Fibroblast of skin of abdomen (primary cell): ENCODE data around the gene CDK7.
A peak's percentile ranks its signal among the peaks of the same experiment; 100 is the strongest.

Experiments used
- DNase-seq: peaks from one replicate; pipeline ENCODE4 v3.0.0-alpha.2; 2013

CDK7 gene

GRCh38 chr5:69237877-69238276 is 3.2 kb downstream of the CDK7 start:
- DNase-seq: no peak

- DNase-seq: peak; percentile 91
These were observed 4.1 kb downstream of the CDK7 start for GRCh38 chr5:69238760-69239251.

GRCh38 chr5:69242215-69242927 is 7.7 kb downstream of the CDK7 start:
- no peak for DNase-seq

DNA sequence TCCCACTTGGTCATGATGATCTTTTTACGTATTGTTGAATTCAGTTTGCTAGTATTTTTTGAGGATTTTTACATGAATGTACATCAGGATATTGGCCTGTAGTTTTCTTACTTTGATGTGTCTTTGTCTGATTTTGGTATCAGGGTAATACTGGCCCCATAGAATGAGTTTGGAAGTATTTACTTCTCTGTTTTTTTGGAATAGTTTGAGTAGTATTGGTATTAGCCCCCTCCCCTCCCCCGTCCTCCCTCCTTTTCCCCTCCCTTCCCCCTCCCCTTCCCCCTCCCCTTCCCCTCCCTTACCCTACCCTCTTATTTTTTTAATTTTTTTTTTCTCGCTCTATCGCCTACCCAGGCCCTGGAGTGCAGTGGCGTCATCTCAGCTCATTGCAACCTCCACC is 10.3 kb downstream of the CDK7 start:
- no peak for DNase-seq

GRCh38 chr5:69248019-69248418 is 13.3 kb downstream of the CDK7 start:
- DNase-seq: no peak

DNA sequence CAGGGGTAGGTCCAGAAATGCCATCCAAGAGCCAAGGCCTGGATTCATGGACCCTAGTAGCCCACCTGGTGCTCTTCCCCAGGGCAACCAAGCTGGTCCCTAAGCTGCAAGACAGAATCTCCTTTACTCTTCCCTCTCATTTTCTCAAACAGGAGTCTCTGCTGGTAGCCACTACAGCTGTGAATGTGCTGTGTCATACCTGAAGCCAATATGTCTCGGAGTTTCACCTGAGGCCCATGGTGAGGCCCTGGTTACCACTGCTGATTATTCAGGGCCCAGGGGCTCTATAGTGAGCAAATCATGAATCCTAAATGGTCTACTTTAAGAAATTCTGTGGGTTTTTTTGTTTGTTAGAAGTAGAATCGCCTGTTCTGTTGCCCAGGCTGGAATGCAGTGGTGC is 15.9 kb downstream of the CDK7 start:
- DNase-seq: no peak

DNA sequence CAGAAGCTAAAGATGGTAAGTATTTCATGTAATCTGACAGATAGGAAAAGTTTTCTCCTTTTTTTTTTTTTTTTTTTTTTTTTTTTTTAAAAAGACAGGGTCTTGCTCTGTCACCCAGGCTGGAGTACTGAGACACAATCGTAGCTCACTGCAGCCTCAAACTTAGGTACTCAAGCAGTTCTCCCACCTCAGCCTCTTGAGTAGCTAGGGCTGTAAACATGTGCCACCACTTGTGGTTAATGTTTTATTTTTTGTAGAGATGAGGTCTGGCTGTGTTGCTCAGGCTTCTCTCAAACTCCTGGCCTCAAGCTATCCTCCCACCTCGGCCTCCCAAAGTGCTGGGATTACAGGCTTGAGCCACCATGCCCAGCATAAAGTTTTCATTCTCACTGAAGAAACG is 17.8 kb downstream of the CDK7 start:
- DNase-seq: no peak

DNA sequence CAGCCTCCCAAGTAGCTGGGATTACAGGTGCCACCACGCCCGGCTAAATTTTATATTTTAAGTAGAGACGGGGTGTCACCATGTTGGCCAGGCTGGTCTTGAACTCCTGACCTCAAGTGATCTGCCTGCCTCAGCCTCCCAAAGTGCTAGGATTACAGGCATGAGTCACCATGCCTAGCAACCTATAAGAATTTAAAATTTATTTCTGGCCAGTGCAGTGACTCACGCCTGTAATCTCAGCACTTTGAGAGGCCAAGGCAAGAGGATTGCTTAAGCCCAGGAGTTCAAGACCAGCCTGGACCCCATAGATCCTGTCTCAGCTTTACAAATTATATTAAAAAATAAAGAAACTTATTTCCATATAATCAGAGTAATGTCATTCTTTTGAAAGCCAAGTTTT is 21.3 kb downstream of the CDK7 start:
- peak; percentile 11 for DNase-seq

DNA sequence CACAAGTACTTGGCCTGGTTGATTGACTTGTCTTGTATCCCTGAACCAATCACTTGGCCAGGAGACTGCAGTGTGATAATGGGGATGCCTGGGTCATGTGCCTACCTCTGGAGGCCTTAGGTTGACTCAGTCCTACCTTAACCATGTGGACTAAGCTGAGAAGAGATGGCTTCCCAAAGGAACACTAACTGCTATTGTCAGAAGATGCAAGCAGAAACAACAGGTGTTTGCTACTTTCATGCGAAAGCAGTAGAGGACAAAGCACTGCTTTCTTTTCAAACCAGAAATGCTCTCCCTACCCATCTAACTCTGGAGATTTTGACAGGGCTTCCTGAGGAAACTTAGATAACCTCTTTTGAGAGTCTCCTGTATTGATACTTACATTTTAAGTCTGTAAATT is 22.9 kb downstream of the CDK7 start:
- DNase-seq: no peak

GRCh38 chr5:69261034-69261433 is 26.3 kb downstream of the CDK7 start:
- no peak for DNase-seq

DNA sequence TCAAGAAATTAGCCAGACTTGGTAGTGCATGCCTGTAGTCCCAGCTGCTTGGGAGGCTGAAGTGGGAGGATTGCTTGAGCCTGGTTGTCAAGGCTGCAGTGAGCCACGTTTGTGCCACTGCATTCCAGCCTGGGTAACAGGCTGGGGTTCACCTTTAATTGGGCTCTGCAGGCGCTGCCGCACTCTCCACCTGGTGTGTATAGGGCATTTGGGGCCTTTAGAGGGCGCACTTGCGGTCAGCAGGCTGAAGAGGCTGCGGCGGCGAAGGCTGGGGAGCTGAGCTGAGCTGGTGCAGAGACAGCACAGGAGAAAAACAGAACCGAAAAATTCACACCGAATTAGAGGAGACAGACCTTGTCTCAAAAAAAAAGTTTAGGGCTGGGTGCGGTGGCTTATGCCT is 31.2 kb downstream of the CDK7 start:
- DNase-seq: no peak

- no peak for DNase-seq
These were observed 34.2 kb downstream of the CDK7 start for GRCh38 chr5:69268899-69269298.

DNA sequence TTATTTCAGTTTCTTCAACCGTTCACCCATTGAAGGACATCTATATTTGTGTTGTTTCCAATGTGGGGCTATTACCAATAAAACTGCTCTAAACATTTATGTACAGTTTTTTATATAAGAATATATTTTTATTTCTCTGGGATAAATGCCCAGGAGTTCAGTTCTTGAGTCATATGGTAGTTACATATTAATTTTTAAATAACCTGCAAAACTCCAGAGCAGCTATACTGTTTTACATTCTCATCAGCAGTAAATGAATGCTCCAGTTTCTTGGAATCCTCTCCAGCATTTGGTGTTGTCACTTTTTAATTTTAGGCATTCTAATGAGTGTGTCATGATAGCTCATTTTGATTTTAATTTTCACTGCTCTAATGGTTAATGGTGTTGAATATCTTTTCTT is 36.2 kb downstream of the CDK7 start:
- no peak for DNase-seq

DNA sequence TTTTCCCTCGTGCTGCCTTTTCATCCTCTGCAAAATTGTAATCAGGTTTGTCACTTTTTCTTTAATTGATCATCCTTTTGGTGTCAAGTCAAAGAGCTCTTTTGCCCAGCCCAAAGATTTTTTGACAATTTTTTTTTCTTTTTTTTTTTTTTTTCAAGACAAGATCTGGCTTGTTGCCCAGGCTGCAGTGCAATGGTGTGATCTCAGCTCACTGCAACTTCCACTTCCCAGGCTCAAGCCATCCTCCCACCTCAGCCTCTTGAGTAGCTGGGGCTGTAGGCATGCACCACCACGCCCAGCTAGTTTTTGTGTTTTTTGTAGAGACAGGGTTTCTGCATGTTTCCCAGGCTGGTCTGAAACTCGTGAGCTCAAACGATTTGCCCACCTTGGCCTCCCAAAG is 36.7 kb downstream of the CDK7 start:
- peak; percentile 61 for DNase-seq

- DNase-seq: no peak
These were observed 40.9 kb downstream of the CDK7 start for GRCh38 chr5:69275563-69275962.

DNA sequence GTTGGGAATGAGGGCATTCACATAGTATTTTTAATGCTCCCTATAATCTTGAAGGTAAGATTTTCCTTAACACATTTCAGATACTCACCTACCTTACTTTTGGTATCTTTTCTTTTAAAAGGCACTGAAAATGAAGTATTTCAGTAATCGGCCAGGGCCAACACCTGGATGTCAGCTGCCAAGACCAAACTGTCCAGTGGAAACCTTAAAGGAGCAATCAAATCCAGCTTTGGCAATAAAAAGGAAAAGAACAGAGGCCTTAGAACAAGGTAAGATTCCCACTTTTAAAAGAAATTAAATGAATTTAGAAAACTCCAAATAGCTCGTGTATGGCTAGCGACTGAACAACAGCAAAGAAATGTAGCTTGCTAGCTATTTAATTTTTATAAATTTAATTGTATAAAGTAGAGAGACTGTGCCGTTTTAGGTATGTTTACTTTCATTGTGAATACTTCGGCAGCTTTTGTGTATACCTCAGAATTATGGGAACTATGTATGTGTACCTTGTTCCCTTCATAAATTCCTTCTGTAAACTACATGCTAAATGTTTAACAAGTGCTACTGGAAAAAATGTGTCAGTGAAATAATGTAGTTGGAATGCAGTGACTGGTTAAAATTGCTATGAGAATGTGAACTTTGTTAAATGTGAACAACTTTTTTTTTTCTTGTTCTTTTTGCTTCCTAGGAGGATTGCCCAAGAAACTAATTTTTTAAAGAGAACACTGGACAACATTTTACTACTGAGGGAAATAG is 41.9 kb downstream of the CDK7 start:
- peak; percentile 71 for DNase-seq

DNA sequence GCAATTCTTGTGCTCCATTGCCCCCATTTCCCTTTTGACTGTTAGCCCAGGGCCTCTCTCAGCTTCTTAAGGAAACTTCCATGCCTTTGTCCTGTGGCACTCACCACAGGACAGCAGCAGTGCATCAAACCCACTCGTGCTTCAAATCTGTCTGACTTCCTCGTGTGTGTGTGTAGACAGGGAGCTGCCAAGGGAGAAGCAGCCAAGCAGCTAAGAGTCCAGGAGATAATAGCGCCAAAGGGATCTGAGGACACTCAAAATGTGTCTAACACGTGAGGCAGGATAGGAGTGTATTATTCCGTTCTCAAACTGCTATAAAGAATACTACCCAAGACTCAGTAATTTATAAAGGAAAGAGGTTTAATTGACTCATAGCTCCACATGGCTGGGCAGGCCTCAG is 44.8 kb downstream of the CDK7 start:
- no peak for DNase-seq

DNA sequence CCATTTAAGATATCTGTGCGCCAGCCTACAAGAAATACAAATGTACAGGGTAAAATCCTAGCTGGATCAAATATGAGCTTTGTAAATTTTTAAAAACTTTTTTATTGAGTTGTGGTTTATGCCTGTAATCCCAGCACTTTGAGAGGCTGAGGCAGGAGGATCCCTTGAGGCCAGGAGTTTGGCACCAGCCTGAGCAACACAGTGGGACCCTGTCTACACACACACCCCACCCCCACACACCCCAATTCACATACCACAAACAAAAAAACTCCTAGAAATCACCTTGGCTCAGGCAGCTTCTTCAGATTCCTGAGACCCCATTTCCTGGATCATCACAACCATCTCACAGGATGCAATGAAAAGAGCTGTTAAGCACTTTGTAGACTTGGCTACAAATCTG is 46.4 kb downstream of the CDK7 start:
- DNase-seq: no peak

DNA sequence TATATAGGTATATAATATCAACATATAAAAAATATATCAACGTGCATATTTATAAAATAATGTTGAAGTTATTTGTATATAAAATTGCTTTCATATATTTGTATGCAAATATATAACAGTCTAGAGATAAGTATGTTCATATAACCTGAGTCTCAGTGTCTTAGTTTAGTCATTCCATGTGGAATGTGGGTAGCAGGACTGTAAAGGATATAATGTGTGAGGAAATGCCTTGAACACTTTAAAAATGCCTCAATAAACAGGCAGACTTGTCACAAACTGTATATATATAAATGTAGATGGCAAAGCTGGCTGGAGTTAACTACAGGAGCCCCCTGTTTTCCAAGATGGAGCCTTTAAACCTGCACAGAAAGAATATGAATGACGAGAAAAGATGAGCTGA is 49.5 kb downstream of the CDK7 start:
- DNase-seq: peak; percentile 22

- no peak for DNase-seq
These were observed 50.9 kb downstream of the CDK7 start for GRCh38 chr5:69285448-69286116.

- no peak for DNase-seq
These were observed 53.4 kb downstream of the CDK7 start for GRCh38 chr5:69288069-69288468.

DNA sequence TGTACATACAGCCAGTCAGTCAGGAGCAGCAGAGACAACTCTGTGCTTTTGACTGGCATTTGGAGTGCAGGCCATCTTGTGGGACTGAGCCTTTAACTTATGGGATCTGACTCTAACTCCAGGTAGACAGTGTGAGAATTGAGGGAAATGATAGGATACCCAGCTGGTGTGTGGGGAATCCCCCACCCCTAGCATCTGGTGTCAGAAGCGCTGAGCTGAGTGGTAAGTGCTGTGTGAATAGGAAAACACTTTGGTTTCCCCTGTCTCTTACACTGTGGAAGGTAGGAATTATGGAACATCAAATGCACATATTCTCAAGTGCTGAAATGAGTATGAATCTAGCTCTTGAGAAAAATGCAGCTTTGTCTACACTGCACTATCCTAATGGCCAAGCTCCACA is 54.0 kb downstream of the CDK7 start:
- no peak for DNase-seq

- DNase-seq: no peak
These were observed 57.6 kb downstream of the CDK7 start for GRCh38 chr5:69292306-69292705.

DNA sequence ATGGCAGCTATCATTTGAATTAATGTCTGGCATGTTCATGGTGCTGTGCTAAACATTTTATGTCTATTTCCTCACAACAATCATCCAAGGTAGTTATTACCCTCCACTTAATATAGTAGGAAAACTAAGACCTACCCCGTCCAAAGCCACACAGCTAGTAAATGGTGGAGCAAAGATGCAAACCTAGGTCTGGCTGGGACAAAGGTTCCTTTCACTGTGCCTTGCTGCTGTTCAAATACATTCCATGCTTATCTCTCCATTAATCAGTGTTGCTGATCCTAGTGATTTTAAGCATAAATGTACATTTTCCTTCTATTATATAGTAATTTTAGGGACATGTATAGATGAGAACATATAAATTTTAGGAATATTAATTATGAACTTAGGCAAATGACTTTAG is 59.2 kb downstream of the CDK7 start:
- no peak for DNase-seq
